Measurements from ENCODE around the gene NUDT3.
A peak's percentile ranks its signal among the peaks of the same experiment; 100 is the strongest.

The NUDT3 gene

GRCh38 chr6:34249469-34250261 is 142.8 kb downstream of the NUDT3 start:
- TF ChIP-seq EP300 (IDR thresholded peaks at IDR 0.05; ENCODE audit: borderline replicate concordance) (no peak), CREB1 (IDR thresholded peaks at IDR 0.05; ENCODE audit: low read depth) (no peak), EGR1 (IDR thresholded peaks at IDR 0.05) (no peak), TEAD4 (IDR thresholded peaks at IDR 0.05) (no peak), TCF12 (IDR thresholded peaks at IDR 0.05; ENCODE audit: low read depth) (no peak), CEBPB (IDR thresholded peaks at IDR 0.05) (no peak), YY1 (IDR thresholded peaks at IDR 0.05; ENCODE audit: low read depth) (no peak), USF1 (IDR thresholded peaks at IDR 0.05) (no peak), MAX (IDR thresholded peaks at IDR 0.05) (no peak; the same call in 1 of the 2 replicates)
- TF ChIP-seq, protein P1, sequence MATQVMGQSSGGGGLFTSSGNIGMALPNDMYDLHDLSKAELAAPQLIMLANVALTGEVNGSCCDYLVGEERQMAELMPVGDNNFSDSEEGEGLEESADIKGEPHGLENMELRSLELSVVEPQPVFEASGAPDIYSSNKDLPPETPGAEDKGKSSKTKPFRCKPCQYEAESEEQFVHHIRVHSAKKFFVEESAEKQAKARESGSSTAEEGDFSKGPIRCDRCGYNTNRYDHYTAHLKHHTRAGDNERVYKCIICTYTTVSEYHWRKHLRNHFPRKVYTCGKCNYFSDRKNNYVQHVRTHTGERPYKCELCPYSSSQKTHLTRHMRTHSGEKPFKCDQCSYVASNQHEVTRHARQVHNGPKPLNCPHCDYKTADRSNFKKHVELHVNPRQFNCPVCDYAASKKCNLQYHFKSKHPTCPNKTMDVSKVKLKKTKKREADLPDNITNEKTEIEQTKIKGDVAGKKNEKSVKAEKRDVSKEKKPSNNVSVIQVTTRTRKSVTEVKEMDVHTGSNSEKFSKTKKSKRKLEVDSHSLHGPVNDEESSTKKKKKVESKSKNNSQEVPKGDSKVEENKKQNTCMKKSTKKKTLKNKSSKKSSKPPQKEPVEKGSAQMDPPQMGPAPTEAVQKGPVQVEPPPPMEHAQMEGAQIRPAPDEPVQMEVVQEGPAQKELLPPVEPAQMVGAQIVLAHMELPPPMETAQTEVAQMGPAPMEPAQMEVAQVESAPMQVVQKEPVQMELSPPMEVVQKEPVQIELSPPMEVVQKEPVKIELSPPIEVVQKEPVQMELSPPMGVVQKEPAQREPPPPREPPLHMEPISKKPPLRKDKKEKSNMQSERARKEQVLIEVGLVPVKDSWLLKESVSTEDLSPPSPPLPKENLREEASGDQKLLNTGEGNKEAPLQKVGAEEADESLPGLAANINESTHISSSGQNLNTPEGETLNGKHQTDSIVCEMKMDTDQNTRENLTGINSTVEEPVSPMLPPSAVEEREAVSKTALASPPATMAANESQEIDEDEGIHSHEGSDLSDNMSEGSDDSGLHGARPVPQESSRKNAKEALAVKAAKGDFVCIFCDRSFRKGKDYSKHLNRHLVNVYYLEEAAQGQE (IDR thresholded peaks at IDR 0.05; ENCODE audit: low read depth), result no peak

DNA sequence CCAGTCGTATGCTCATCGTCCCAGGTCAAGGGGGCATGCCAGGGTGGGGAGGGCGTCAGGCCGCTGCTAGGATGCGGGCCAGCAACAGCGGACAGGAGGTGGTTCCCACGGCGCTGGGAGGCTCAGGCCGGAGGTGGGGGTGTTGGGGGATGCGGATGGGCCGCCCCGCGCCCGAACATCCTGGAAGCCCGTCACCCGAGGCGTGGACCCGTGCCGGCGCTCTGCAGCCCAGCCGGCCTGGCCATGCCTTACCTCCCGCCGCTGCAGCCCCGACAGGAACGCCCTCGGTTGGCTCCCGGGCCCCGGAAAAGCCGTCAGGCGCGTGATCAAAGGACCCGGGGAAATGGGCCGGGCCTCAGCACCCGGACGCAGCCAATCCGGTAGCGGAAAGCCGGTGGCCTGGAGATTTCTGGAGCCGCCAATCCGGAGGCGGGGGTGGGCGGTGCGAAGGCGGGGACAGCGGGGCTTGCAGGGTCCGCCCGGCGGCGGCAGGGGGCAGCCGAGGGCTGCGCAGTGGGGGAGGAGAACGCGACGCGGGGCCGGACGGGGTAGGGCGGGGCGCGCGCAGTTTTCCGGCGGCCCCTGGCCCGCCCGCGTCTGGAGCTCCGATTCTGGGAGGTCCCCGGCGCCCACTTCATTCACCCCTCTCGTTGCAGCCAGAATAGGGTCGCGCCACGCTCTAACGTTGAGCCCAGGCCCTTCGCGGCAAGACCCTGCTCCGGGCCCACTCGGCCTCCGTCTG is 143.6 kb downstream of the NUDT3 start, which contains the start of gene SMIM29:
Gene SMIM29, minus strand, starts transcription at position 280 of the 742 bp plus-strand sequence. CDS start 1,215 bp downstream, outside the sequence.
- TF ChIP-seq TEAD4 (IDR thresholded peaks at IDR 0.05) (peak; percentile 16; the same call in 1 of the 2 replicates), ZBTB7A (IDR thresholded peaks at IDR 0.05; ENCODE audit: low read depth) (peak; percentile 52; the same call in 1 of the 2 replicates), MAX (IDR thresholded peaks at IDR 0.05) (peak; percentile 76), EGR1 (IDR thresholded peaks at IDR 0.05) (peak; percentile 20; the same call in 1 of the 2 replicates), RAD21 (IDR thresholded peaks at IDR 0.05; ENCODE audit: low read depth) (peak; percentile 80), TAF1 (IDR thresholded peaks at IDR 0.05; ENCODE audit: low read depth) (peak; percentile 66), YY1 (IDR thresholded peaks at IDR 0.05; ENCODE audit: low read depth) (no peak), CEBPB (IDR thresholded peaks at IDR 0.05) (no peak), NFIC (IDR thresholded peaks at IDR 0.05) (0 out of 2 replicates have a peak, but pooled peaks have one; percentile 40), EP300 (IDR thresholded peaks at IDR 0.05; ENCODE audit: borderline replicate concordance) (0 out of 2 replicates have a peak, but pooled peaks have one; percentile 22), TCF12 (IDR thresholded peaks at IDR 0.05; ENCODE audit: low read depth) (no peak; the same call in 1 of the 2 replicates), USF1 (IDR thresholded peaks at IDR 0.05) (peak; percentile 67), FOXM1 (IDR thresholded peaks at IDR 0.05; ENCODE audit: borderline replicate concordance, low read depth) (no peak), CREB1 (IDR thresholded peaks at IDR 0.05; ENCODE audit: low read depth) (no peak)
- TF ChIP-seq, protein P1 (IDR thresholded peaks at IDR 0.05; ENCODE audit: low read depth), result no peak

GRCh38 chr6:34248198-34248726 is 144.2 kb downstream of the NUDT3 start:
- TF ChIP-seq ZBTB7A (IDR thresholded peaks at IDR 0.05; ENCODE audit: low read depth) (0 out of 2 replicates have a peak, but pooled peaks have one; percentile 1), CREB1 (IDR thresholded peaks at IDR 0.05; ENCODE audit: low read depth) (no peak)

DNA sequence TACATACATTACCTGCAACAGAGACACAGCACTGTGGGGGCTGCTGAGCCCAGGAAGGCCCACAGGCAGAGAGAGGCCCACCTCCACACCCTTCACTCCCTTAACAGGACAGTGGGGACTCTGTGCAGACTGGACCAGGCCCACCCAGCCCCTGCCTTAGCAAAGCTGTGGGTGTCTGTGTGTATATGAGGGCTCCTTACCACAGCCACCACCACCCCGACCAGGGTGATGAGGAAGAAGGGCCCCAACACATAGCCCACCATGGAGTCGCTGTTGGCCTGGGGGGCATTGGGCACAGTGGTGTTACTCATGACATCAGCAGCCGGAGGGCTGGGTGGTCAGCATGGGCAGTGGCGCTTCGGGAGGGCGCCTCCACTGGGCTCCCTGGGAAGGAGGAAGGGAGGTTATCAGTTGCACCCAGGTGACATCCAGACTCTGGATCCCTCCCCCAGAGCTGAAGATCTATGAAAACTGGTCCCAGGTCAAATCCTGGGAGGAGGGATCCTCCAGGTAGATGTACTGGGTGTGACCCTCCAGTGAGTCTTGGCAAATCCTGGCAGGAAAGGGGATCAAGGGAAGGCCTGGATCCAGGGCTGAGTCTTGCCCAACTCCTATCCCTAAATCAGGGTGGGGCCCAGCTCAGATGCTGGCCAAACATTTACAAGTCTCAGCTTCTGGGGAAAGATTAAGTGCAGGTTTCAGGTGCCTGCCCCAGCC is 144.8 kb downstream of the NUDT3 start:
- TF ChIP-seq USF1 (IDR thresholded peaks at IDR 0.05), result no peak
- TF ChIP-seq EP300 (IDR thresholded peaks at IDR 0.05; ENCODE audit: borderline replicate concordance), result no peak
- TF ChIP-seq MAX (IDR thresholded peaks at IDR 0.05), result no peak
- no peak for TF ChIP-seq ZBTB7A (IDR thresholded peaks at IDR 0.05; ENCODE audit: low read depth)
- no peak for TF ChIP-seq YY1 (IDR thresholded peaks at IDR 0.05; ENCODE audit: low read depth)
- no peak for TF ChIP-seq TCF12 (IDR thresholded peaks at IDR 0.05; ENCODE audit: low read depth)
- TF ChIP-seq NFIC (IDR thresholded peaks at IDR 0.05), result no peak
- no peak for TF ChIP-seq CEBPB (IDR thresholded peaks at IDR 0.05)
- no peak for TF ChIP-seq RAD21 (IDR thresholded peaks at IDR 0.05; ENCODE audit: low read depth)
- TF ChIP-seq CREB1 (IDR thresholded peaks at IDR 0.05; ENCODE audit: low read depth), result no peak
- TF ChIP-seq EGR1 (IDR thresholded peaks at IDR 0.05), result no peak
- no peak for TF ChIP-seq TEAD4 (IDR thresholded peaks at IDR 0.05)
- TF ChIP-seq, protein P1 (IDR thresholded peaks at IDR 0.05; ENCODE audit: low read depth), result no peak
- no peak; the same call in 1 of the 2 replicates for TF ChIP-seq TAF1 (IDR thresholded peaks at IDR 0.05; ENCODE audit: low read depth)
- TF ChIP-seq FOXM1 (IDR thresholded peaks at IDR 0.05; ENCODE audit: borderline replicate concordance, low read depth), result no peak
